ENCODE measurements around the gene GPR25. TPM values are rescaled to one million over a fixed set of nuclear protein-coding genes. Genes with fewer than 3 reads are reported as not detected.

GPR25 gene
- total and polyA plus RNA-seq, 2 of the 4 experiments (the other 2 are of a cell fraction): not detected

- intact Hi-C loops (cut with micrococcal nuclease): no loop called here
- peaks cover 4% of the 10 kb centered on the region; the same call in 1 of the 2 replicates for H3K9me1 ChIP-seq (ENCODE audit: insufficient read depth, low read length)
- peak; percentile 6 for DNase-seq
- no peak for ATAC-seq (ENCODE audit: low read depth)
- no peak overlapping the region for H2AK9ac ChIP-seq (replicated peaks; ENCODE audit: low read depth, low read length, poor library complexity)
- H2AK5ac ChIP-seq (ENCODE audit: low read depth, low read length): no peak overlapping the region
- ChIA-PET CTCF (interaction anchor here (1.0 kb wide), 1 partner anchor 212 kb away, joined by 5 read pairs; no protein-coding TSS in a partner anchor), POLR2A (ENCODE audit: unreplicated experiment) (no interaction called here)
- H4K91ac ChIP-seq (ENCODE audit: insufficient read depth, low read depth, low read length): no peak overlapping the region
- H4K5ac ChIP-seq (ENCODE audit: low read depth, low read length): no peak overlapping the region
- no peak overlapping the region for H3K56ac ChIP-seq (ENCODE audit: extremely low read depth, insufficient read depth, low read length)
- no peak overlapping the region for H4K8ac ChIP-seq (ENCODE audit: low read depth in 2 of 2, low read length in 2 of 2)
- no peak overlapping the region for H2BK20ac ChIP-seq (ENCODE audit: low read depth, low read length)
- H3K9me3 ChIP-seq (ENCODE audit: control insufficient read depth, insufficient read depth, low read length): no peaks in the 10 kb centered on the region
- H3K4me2 ChIP-seq (ENCODE audit: low read depth, low read length): no peak overlapping the region
- H3K9ac ChIP-seq (ENCODE audit: low read depth, low read length): no peak overlapping the region
- no peak overlapping the region for H2BK5ac ChIP-seq (ENCODE audit: low read depth, low read length, poor library complexity, severe bottlenecking)
- in situ Hi-C loops (cut with MboI; ENCODE audit: low sequenced_read_pairs): no loop called here
- dilution Hi-C loops (cut with HindIII; ENCODE audit: low sequenced_read_pairs, unreplicated experiment): no loop called here
- H3K79me1 ChIP-seq (ENCODE audit: low read depth in 1 of 2, low read length in 2 of 2): peaks cover 31 to 43% of the 10 kb centered on the region in 2 experiments
- no peak overlapping the region for H3K14ac ChIP-seq (replicated peaks; ENCODE audit: low read depth, low read length)
- TF ChIP-seq USF2 (IDR thresholded peaks at IDR 0.05; ENCODE audit: low read depth, low read length) (no peak), FOS (IDR thresholded peaks at IDR 0.05; ENCODE audit: low read depth, low read length) (no peak), CEBPB (IDR thresholded peaks at IDR 0.05; ENCODE audit: low read depth, low read length) (no peak), RCOR1 (IDR thresholded peaks at IDR 0.05; ENCODE audit: insufficient replicate concordance, low read length) (no peak), MAZ (IDR thresholded peaks at IDR 0.05; ENCODE audit: borderline replicate concordance, low read depth, low read length) (no peak), MAFK (IDR thresholded peaks at IDR 0.05; ENCODE audit: low read depth, low read length) (no peak), RFX5 (IDR thresholded peaks at IDR 0.05; ENCODE audit: low read depth, low read length) (no peak), RAD21 (IDR thresholded peaks at IDR 0.05; ENCODE audit: low read length) (no peak), BHLHE40 (IDR thresholded peaks at IDR 0.05; ENCODE audit: low read depth, low read length) (no peak), POLR2A (IDR thresholded peaks at IDR 0.05; ENCODE audit: low read depth, low read length) (no peak), ELK1 (IDR thresholded peaks at IDR 0.05; ENCODE audit: borderline replicate concordance, low read depth, low read length) (no peak), NFE2L2 (IDR thresholded peaks at IDR 0.05; ENCODE audit: low read depth, low read length) (no peak), CTCF (conservative IDR thresholded peaks at IDR 0.05; ENCODE audit: low read depth, low read length) (no peak), SMC3 (IDR thresholded peaks at IDR 0.05; ENCODE audit: low read depth, low read length) (no peak), CHD1 (IDR thresholded peaks at IDR 0.05; ENCODE audit: low read depth, low read length) (no peak), MXI1 (IDR thresholded peaks at IDR 0.05; ENCODE audit: borderline replicate concordance, low read depth, low read length) (no peak)
- no peak overlapping the region for H3K4ac ChIP-seq (ENCODE audit: low read depth, low read length)
- H3K23ac ChIP-seq (ENCODE audit: low read depth, low read length): no peak overlapping the region
- peaks cover 6% of the 10 kb centered on the region for H3K36me3 ChIP-seq (ENCODE audit: control insufficient read depth, insufficient read depth, low read length)
- no peak overlapping the region for H3K4me3 ChIP-seq (ENCODE audit: insufficient read depth, low read depth, low read length)
- H2AFZ ChIP-seq (replicated peaks; ENCODE audit: low read length, poor library complexity): no peak overlapping the region
- peaks cover 9% of the 10 kb centered on the region; the same call in 1 of the 2 replicates for H4K20me1 ChIP-seq (ENCODE audit: insufficient read depth, low read length)
- BruUV-seq (replicated peaks): no TSS peak
- no peaks in the 10 kb centered on the region; the same call in 1 of the 2 replicates for H3K4me1 ChIP-seq (ENCODE audit: control insufficient read depth, insufficient read depth, low read length)
- H3K27ac ChIP-seq (ENCODE audit: insufficient read depth, low read length): no peak overlapping the region
- no peaks in the 10 kb centered on the region for H3K27me3 ChIP-seq (ENCODE audit: control insufficient read depth, insufficient read depth, low read length)
- 92% methylated on average over 2 of the region's 5 CpGs; no CpG with 5 or more reads in 1 of the 2 experiments for WGBS, 2 experiments (ENCODE audit: extremely low coverage in 2 of 2, insufficient read length in 1 of 2)
- H3K18ac ChIP-seq (ENCODE audit: low read depth, low read length): no peak overlapping the region
- no peak overlapping the region for H2BK15ac ChIP-seq (ENCODE audit: low read depth, low read length)
- no peak overlapping the region for H2BK120ac ChIP-seq (ENCODE audit: low read depth, low read length)
Observed at GRCh38 chr1:200834383-200834782, 38.4 kb upstream of the GPR25 start.

Data from IMR-90 (cell line).